A673 (cell line): ENCODE data around the gene SV2C. TPM values are rescaled to one million over a fixed set of nuclear protein-coding genes. Genes with fewer than 3 reads are reported as not detected.

Experiments used
- BruUV-seq: library from RNA; stranded (reverse); fragments of 400-500 nt; replicated peaks from 2 replicates; lab custom pipeline; 2021; lab: Mats Ljungman, UMichigan
- CTCF ChIA-PET: fragments of 300-600 bp; sonication (Branson Sonifier 250); formaldehyde crosslinking; loops from one replicate; lab custom pipeline; 2022; ENCODE audit warnings: antibody characterized with exemption; lab: Charles Lee
- POLR2A ChIA-PET: fragments of 300-600 bp; sonication (Branson Sonifier 250); formaldehyde crosslinking; loops from one replicate; lab custom pipeline; 2022; ENCODE audit warnings: antibody characterized with exemption; ENCODE audit not compliant: low non-redundant PET; lab: Charles Lee
- DNase-seq: peaks from one replicate; pipeline ENCODE4 v3.0.0-alpha.2; 2015; ENCODE audit warnings: low spot score
- H3K27ac ChIP-seq: fragments of 200-600 bp; sonication (generic); 2 replicates; pipeline ENCODE4 v1.5.1; 2016; ENCODE audit warnings: mixed run types, low read depth, mild to moderate bottlenecking, mixed read lengths, antibody characterized with exemption, low read length; ENCODE audit not compliant: poor library complexity, severe bottlenecking
- H3K27me3 ChIP-seq: fragments of 200-600 bp; sonication (generic); replicated peaks from 2 replicates; pipeline ENCODE4 v1.6.1; 2017; ENCODE audit warnings: mixed run types, low read depth, mild to moderate bottlenecking, mixed read lengths, antibody characterized with exemption, low read length; ENCODE audit not compliant: insufficient read depth, poor library complexity
- H3K36me3 ChIP-seq: fragments of 200-600 bp; sonication (generic); 2 replicates; pipeline ENCODE4 v1.6.1; 2016; ENCODE audit warnings: mixed run types, mild to moderate bottlenecking, mixed read lengths, antibody characterized with exemption, low read length; ENCODE audit not compliant: insufficient read depth, poor library complexity, severe bottlenecking
- H3K4me1 ChIP-seq: fragments of 200-600 bp; sonication (generic); 2 replicates; pipeline ENCODE4 v1.6.1; 2017; ENCODE audit warnings: mixed run types, mild to moderate bottlenecking, mixed read lengths, antibody characterized with exemption, low read length; ENCODE audit not compliant: insufficient read depth, poor library complexity, severe bottlenecking
- H3K4me3 ChIP-seq: fragments of 200-600 bp; sonication (generic); 2 replicates; pipeline ENCODE4 v1.5.1; 2016; ENCODE audit warnings: low read depth, mixed run types, mild to moderate bottlenecking, mixed read lengths, low read length; ENCODE audit not compliant: poor library complexity, severe bottlenecking
- H3K9me3 ChIP-seq: fragments of 200-600 bp; sonication (generic); 2 replicates; pipeline ENCODE4 v1.6.1; 2016; ENCODE audit warnings: mixed run types, low read depth, mild to moderate bottlenecking, mixed read lengths, antibody characterized with exemption, low read length; ENCODE audit not compliant: poor library complexity, severe bottlenecking
- EZH2 ChIP-seq: fragments of 200-600 bp; sonication (generic); IDR thresholded peaks from 2 replicates; pipeline ENCODE4 v1.6.1; 2017; ENCODE audit warnings: borderline replicate concordance, low read depth, mild to moderate bottlenecking, mixed read lengths, antibody characterized with exemption, low read length; ENCODE audit not compliant: poor library complexity, severe bottlenecking
- intact Hi-C: fragments of 100-400 bp; cut with micrococcal nuclease; formaldehyde crosslinking; loops from one replicate; pipeline ENCODE4 v1.10.0; 2022; ENCODE audit not compliant: unreplicated experiment
- total RNA-seq: library from RNA; stranded (reverse); gene quantifications from 2 replicates; pipeline ENCODE4 v1.2.3, GENCODE V29; 2021
- TF ChIP-seq, protein P1 (sequence below): fragments of 300-800, 200-600 bp; sonication (generic); conservative IDR thresholded peaks from 2 replicates; pipeline ENCODE4 v1.5.1; 2017; ENCODE audit warnings: low read depth, mild to moderate bottlenecking, antibody characterized with exemption, low read length, moderate library complexity, mixed read lengths

SV2C gene
- total RNA-seq, 1 experiment from 2014 or later = 3.1 TPM

DNA sequence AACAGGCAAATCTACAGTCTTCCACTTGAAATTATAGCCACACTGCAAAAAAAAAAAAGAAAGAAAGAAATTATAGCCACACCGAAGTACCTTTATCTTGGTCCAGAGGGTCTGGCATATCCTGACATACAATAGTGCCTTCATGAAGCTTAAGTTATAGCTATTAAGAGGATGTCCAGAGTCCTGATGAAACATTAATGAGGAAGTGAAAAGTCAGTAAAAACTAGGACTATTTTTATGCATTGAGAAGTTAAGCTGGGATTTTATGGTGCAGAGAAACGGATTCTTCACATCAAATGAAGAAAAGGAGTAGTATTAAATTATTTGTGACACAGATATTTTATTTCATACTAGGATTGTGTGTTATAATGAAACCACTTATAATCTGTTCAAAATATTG, 123.9 kb downstream of the SV2C start:
- Histone ChIP-seq H3K27ac (no peak overlapping the region), H3K4me1 (peaks cover 14% of the 10 kb centered on the region), H3K27me3 (no peaks in the 10 kb centered on the region), H3K36me3 (no peaks in the 10 kb centered on the region), H3K4me3 (no peak overlapping the region), H3K9me3 (no peaks in the 10 kb centered on the region)
- ChIA-PET POLR2A (no interaction called here), CTCF (no interaction called here)
- TF ChIP-seq, protein P1, sequence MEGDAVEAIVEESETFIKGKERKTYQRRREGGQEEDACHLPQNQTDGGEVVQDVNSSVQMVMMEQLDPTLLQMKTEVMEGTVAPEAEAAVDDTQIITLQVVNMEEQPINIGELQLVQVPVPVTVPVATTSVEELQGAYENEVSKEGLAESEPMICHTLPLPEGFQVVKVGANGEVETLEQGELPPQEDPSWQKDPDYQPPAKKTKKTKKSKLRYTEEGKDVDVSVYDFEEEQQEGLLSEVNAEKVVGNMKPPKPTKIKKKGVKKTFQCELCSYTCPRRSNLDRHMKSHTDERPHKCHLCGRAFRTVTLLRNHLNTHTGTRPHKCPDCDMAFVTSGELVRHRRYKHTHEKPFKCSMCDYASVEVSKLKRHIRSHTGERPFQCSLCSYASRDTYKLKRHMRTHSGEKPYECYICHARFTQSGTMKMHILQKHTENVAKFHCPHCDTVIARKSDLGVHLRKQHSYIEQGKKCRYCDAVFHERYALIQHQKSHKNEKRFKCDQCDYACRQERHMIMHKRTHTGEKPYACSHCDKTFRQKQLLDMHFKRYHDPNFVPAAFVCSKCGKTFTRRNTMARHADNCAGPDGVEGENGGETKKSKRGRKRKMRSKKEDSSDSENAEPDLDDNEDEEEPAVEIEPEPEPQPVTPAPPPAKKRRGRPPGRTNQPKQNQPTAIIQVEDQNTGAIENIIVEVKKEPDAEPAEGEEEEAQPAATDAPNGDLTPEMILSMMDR = no peak
- TF ChIP-seq EZH2 = no peak
- intact Hi-C loops = no loop called here
- BruUV-seq = no TSS peak
- DNase-seq = no peak

DNA sequence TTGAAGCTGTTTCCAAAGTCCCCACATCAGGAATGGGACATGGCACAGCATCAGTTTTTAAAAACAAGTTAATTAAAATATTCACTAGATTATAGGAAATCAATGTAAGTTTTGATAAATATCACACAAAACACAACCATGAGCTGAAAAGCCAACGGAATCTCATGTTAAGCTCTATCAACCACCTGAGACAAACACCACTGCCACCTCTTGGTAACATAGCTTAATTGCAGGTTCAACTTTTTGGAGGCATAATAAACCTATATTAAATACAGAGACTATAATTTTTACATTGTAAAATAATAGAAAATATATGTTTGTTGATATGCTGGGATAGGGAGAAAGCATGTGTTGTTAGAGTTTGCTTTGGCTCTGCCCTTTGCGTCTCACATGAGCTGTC, 126.1 kb downstream of the SV2C start:
- Histone ChIP-seq H3K4me3 (no peak overlapping the region), H3K9me3 (no peaks in the 10 kb centered on the region), H3K4me1 (peaks cover 9% of the 10 kb centered on the region), H3K27ac (no peak overlapping the region), H3K36me3 (no peaks in the 10 kb centered on the region), H3K27me3 (no peaks in the 10 kb centered on the region)
- BruUV-seq = no TSS peak
- no peak for TF ChIP-seq EZH2
- TF ChIP-seq, protein P1 = peak; percentile 47; the same call in 1 of the 2 replicates
- CTCF ChIA-PET = no interaction called here
- intact Hi-C loops = no loop called here
- no peak for DNase-seq
- POLR2A ChIA-PET = no interaction called here

DNA sequence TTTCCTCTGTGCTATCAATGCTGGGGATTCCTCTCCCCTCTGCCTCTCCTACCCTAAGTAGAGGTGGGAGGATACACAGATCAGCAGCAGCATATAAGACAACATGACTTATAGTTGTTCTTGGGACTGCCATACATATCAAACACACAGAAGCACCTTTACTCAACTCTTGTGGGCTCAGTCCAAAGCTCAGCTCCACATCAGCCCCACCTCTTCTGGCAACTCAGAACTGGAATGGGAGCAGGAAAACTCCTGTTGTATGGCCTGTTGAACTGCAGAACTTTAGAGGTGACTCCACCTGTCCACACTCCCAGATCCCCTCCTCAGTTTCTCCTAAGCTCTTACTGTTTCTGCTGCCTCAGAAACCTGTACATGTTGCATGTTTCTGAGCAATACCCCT, 127.8 kb downstream of the SV2C start:
- Histone ChIP-seq H3K9me3 (no peaks in the 10 kb centered on the region), H3K4me1 (peaks cover 7% of the 10 kb centered on the region), H3K27me3 (no peaks in the 10 kb centered on the region), H3K4me3 (no peak overlapping the region), H3K27ac (no peak overlapping the region), H3K36me3 (no peaks in the 10 kb centered on the region)
- no peak for TF ChIP-seq EZH2
- TF ChIP-seq, protein P1 = no peak
- no TSS peak for BruUV-seq
- intact Hi-C loops = no loop called here
- ChIA-PET CTCF (no interaction called here), POLR2A (no interaction called here)
- no peak for DNase-seq
